ENCODE data around the gene PKD2.
"Not testable (repeated sequence)": the region's sequence is repeated elsewhere in the genome, so short reads cannot be mapped to it uniquely, and the experiment has no call there.

Gene PKD2

DNA sequence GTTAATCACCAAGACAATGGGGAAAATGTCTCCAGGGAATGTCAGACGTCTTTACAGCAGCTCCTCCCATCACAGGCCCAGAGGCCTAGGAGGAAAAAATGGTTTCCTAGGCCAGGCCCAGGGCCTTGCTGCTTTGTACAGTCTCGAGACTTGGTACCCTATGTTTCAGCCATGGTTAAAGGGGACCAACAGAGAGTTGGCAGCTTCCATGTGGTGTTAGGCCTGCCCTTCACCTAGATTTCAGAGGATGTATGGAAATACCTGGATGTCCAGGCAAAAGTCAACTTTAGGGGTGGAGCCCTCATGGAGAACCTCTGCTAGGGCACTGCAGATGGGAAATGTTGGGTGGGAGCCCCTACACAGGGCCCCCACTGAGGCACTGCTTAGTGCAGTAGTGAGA, 112.5 kb downstream of the PKD2 start:
- FAIRE-seq = no peak

- FAIRE-seq = not testable (repeated sequence)
Observed at GRCh38 chr4:88122260-88122659, 114.8 kb downstream of the PKD2 start.
